Esophagus (tissue), 2 donors: Measurements from ENCODE around the gene BICC1. TPM values are rescaled to one million over a fixed set of nuclear protein-coding genes. Genes with fewer than 3 reads are reported as not detected.

Experiments used
- H3K27ac ChIP-seq, 2 donors: one replicate each; pipeline ENCODE4 v1.5.1; 2013; ENCODE audit warnings: low read depth in 2 of 2, mild to moderate bottlenecking in 2 of 2, inconsistent platforms in 1 of 2, low read length in 1 of 2, moderate library complexity in 1 of 2
- H3K27me3 ChIP-seq, 2 donors: one replicate each; pipeline ENCODE4 v1.6.1; 2013; ENCODE audit warnings: low read length in 2 of 2, control low read depth in 1 of 2, mild to moderate bottlenecking in 1 of 2; ENCODE audit not compliant: insufficient read depth in 2 of 2, control insufficient read depth in 1 of 2
- H3K36me3 ChIP-seq, 2 donors: one replicate each; pipeline ENCODE4 v1.6.1; 2013; ENCODE audit warnings: low read length in 1 of 2; ENCODE audit not compliant: control insufficient read depth in 2 of 2, insufficient read depth in 2 of 2
- H3K4me1 ChIP-seq, 2 donors: one replicate each; pipeline ENCODE4 v1.6.1; 2013; ENCODE audit warnings: low read length in 1 of 2; ENCODE audit not compliant: control insufficient read depth in 2 of 2, insufficient read depth in 2 of 2
- H3K4me3 ChIP-seq, 2 donors: one replicate each; pipeline ENCODE4 v1.5.1; 2013; ENCODE audit warnings: low read length in 2 of 2, mild to moderate bottlenecking in 2 of 2, low read depth in 1 of 2, moderate library complexity in 1 of 2
- H3K9me3 ChIP-seq, 2 donors: one replicate each; pipeline ENCODE4 v1.6.1; 2013; ENCODE audit warnings: mild to moderate bottlenecking in 2 of 2, low read depth in 1 of 2, low read length in 1 of 2, moderate library complexity in 1 of 2; ENCODE audit not compliant: control insufficient read depth in 2 of 2, insufficient read depth in 1 of 2
- WGBS, 2 donors: extraction: QIAGEN DNeasy Blood & Tissue Kit; methylation state at CpG; one replicate each; pipeline ENCODE4 v1.1.7; 2013; 5-methylcytosine and 5-hydroxymethylcytosine counted together
- polyA plus RNA-seq, 2 donors: library from polyadenylated mRNA; stranded (reverse); fragments of 200-250 nt; gene quantifications; one replicate each; pipeline ENCODE4 v1.2.3, GENCODE V29; 2013
- donor health status: healthy with polysubstance abuse.
- donor health status: Bipolar disorder and iron deficiency.

The BICC1 gene
- polyA plus RNA-seq, 2 donors, result 0.45 to 0.49 TPM

GRCh38 chr10:58741673-58742072 is 229.0 kb downstream of the BICC1 start:
- H3K4me1 ChIP-seq, result no peaks in the 10 kb centered on the region
- no peak overlapping the region for H3K4me3 ChIP-seq
- 71 to 79% methylated on average over 4 of the region's 4 CpGs for WGBS, 2 donors
- H3K27ac ChIP-seq, result no peak overlapping the region
- no peaks in the 10 kb centered on the region for H3K9me3 ChIP-seq
- H3K36me3 ChIP-seq, result no peaks in the 10 kb centered on the region
- no peaks in the 10 kb centered on the region for H3K27me3 ChIP-seq

DNA sequence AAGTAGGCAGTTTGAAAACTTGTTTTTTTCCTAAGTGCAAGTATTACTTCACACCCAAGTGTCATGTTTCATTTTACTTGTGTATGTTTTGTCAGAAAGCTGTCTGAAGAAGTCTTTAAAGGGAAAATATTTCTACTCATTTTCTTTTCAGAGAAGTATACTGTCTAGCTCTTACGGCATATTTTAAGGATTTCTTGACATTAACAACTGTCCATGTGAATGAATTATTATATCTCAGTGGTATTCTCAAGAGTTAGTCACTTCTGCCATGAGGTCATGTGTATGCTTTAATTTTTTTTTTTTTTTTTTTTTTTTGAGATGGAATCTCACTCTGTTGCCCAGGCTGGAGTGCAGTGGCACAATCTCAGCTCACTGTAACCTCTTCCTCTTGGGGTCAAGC is 229.5 kb downstream of the BICC1 start:
- Histone ChIP-seq H3K9me3 (no peaks in the 10 kb centered on the region), H3K4me3 (no peak overlapping the region), H3K27ac (no peak overlapping the region), H3K27me3 (no peaks in the 10 kb centered on the region), H3K4me1 (no peaks in the 10 kb centered on the region), H3K36me3 (no peaks in the 10 kb centered on the region)
- 72 to 88% methylated on average over 1 of the region's 1 CpG for WGBS, 2 donors

- 78 to 81% methylated on average over 3 of the region's 3 CpGs for WGBS, 2 donors
- Histone ChIP-seq H3K27me3 (no peaks in the 10 kb centered on the region), H3K4me3 (no peak overlapping the region), H3K36me3 (no peaks in the 10 kb centered on the region), H3K9me3 (no peaks in the 10 kb centered on the region), H3K27ac (no peak overlapping the region), H3K4me1 (no peaks in the 10 kb centered on the region)
Measured at GRCh38 chr10:58743466-58744115, 230.9 kb downstream of the BICC1 start.

- WGBS, 2 donors, result 64 to 69% methylated on average over 2 of the region's 2 CpGs
- H3K9me3 ChIP-seq, result no peaks in the 10 kb centered on the region
- no peaks in the 10 kb centered on the region for H3K27me3 ChIP-seq
Measured at GRCh38 chr10:58746474-58747185, 234.0 kb downstream of the BICC1 start.

GRCh38 chr10:58747687-58748086 is 235.0 kb downstream of the BICC1 start:
- WGBS, 2 donors, result 53 to 58% methylated on average over 2 of the region's 2 CpGs

More at GRCh38 chr10:58746474-58747185, 234.0 kb downstream of the BICC1 start:
- H3K4me1 ChIP-seq, result no peaks in the 10 kb centered on the region
- no peak overlapping the region for H3K27ac ChIP-seq
- H3K36me3 ChIP-seq, result no peaks in the 10 kb centered on the region
- H3K4me3 ChIP-seq, result no peak overlapping the region

GRCh38 chr10:58752665-58753064 is 240.0 kb downstream of the BICC1 start:
- WGBS, 2 donors, result 66 to 78% methylated on average over 3 of the region's 3 CpGs

More at GRCh38 chr10:58747687-58748086, 235.0 kb downstream of the BICC1 start:
- Histone ChIP-seq H3K4me3 (no peak overlapping the region), H3K27ac (no peak overlapping the region), H3K9me3 (no peaks in the 10 kb centered on the region), H3K27me3 (no peaks in the 10 kb centered on the region), H3K36me3 (no peaks in the 10 kb centered on the region), H3K4me1 (no peaks in the 10 kb centered on the region)

DNA sequence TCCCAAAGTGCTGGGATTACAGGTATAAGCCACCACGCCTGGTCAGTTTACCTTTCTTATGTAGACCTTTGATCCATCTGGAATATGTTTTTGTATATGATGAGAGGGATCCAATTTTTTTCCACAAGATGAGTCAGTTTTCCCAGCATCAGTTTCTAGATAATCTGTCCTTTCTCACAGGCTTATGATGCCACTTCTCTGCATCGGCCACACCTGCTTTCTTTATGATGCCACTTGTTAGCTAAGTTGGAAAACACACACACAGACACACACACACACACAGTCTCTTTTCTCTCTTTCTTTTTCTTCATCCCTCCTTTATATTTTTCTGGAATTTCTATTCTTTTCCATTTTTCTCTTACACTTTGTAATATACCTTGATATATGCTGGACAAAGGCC is 240.8 kb downstream of the BICC1 start:
- Histone ChIP-seq H3K9me3 (no peaks in the 10 kb centered on the region), H3K27me3 (no peaks in the 10 kb centered on the region), H3K27ac (no peak overlapping the region), H3K4me3 (no peak overlapping the region), H3K4me1 (no peaks in the 10 kb centered on the region), H3K36me3 (no peaks in the 10 kb centered on the region)
- 82 to 87% methylated on average over 2 of the region's 2 CpGs for WGBS, 2 donors

More at GRCh38 chr10:58752665-58753064, 240.0 kb downstream of the BICC1 start:
- H3K4me3 ChIP-seq, result no peak overlapping the region
- no peak overlapping the region for H3K27ac ChIP-seq
- no peaks in the 10 kb centered on the region for H3K36me3 ChIP-seq
- no peaks in the 10 kb centered on the region for H3K27me3 ChIP-seq
- H3K9me3 ChIP-seq, result no peaks in the 10 kb centered on the region
- H3K4me1 ChIP-seq, result no peaks in the 10 kb centered on the region

DNA sequence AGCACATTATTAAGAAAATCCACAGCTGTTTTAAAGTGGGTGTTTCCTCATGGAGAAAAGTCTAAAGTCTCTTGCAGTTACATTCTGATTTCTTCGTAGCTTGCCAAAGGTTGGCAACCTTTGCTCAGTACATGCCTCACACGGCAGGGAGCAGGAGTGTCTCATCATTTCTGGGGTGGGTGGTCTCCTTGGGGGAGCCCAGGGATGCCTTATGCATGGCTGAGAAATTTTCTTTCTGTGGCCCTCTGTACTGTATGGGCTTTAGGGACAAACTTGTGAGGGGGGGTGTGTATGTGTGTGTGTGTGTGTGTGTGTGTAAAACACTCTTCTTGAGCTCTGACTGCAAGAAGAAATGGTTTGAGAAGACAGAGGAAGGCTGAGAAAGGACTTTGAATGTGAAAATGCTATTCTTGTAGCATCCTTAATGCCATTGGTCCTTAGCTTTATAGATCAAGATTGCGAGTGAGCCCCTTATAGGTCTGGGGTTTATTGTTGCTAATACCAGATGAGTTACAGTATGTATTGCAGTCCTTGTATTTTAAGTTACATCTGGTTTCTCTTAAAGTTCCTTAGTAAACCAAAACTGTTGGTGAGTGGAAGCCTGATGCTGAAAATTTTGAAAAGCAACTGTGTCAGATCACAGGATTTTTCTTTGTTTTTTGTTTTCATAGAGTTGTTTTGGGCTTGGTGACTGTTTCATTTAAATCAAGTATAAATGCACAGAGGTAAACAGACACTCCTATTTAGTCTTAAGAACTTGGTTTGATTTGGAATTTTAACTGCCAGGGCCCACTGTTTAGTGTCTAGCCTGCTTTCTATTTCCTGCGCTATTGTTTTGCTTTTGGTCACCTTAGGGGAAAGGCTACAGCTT is 242.0 kb downstream of the BICC1 start:
- Histone ChIP-seq H3K27me3 (no peaks in the 10 kb centered on the region), H3K36me3 (no peaks in the 10 kb centered on the region), H3K4me1 (no peaks in the 10 kb centered on the region), H3K4me3 (no peak overlapping the region), H3K27ac (no peak overlapping the region), H3K9me3 (no peaks in the 10 kb centered on the region)
- WGBS, 2 donors, result 62 to 75% methylated on average over 4 of the region's 4 CpGs

DNA sequence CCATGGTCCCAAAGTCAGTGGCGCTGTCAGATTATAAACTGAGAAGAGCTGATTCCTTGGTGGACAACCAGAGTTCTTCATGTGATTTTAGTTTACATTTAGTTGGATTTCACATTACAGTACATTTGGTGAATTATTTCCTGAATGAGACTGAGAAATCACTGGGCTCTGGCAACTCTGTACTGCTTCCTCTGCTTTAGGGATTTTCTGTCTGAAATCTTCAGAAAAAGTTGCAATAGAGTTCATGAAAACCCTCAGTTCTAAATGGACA is 242.6 kb downstream of the BICC1 start:
- no peaks in the 10 kb centered on the region for H3K9me3 ChIP-seq
- H3K36me3 ChIP-seq, result no peaks in the 10 kb centered on the region
- 81 to 90% methylated on average over 1 of the region's 1 CpG for WGBS, 2 donors
- no peaks in the 10 kb centered on the region for H3K4me1 ChIP-seq
- no peaks in the 10 kb centered on the region for H3K27me3 ChIP-seq
- no peak overlapping the region for H3K4me3 ChIP-seq
- H3K27ac ChIP-seq, result no peak overlapping the region
